Cardiac fibroblast (primary cell): ENCODE data around the gene SEMA4B.

Experiments
- DNase-seq, 2 donors: peaks; one replicate each; pipeline versions ENCODE4 v3.0.0 to v3.0.0-alpha.2; 2010; ENCODE audit warnings: low read depth in 2 of 2
- H3K4me3 ChIP-seq, 2 donors: replicated peaks in 1 of 2; 1 replicate in 1 of 2; 2 replicates in 1 of 2; pipeline ENCODE4 v1.5.1; 2011; ENCODE audit warnings: low read depth in 2 of 2, low read length in 2 of 2, mild to moderate bottlenecking in 2 of 2, moderate library complexity in 1 of 2
- TF ChIP-seq, protein P1 (sequence below): IDR thresholded peaks from one replicate; pipeline ENCODE4 v1.5.1; 2011; ENCODE audit warnings: low read depth, mild to moderate bottlenecking, low read length, inconsistent platforms

Gene SEMA4B

DNA sequence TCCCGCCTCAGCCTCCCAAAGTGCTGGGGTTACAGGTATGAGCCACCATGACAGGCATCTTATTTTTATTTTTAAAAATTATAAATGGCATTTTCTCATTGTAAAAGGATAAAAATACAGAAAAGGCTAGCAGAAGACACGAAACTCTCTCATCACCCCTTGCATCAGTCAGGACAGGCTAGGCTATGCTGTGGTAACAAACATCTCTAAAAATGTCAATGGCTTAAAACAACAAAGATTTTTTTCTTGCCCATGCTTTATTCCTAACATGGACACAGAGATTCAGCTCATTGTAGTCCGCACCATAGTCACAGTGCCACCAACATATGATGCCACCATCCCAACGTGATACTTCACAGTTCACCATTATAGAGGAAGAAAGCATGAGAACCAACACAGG, 34.0 kb upstream of the SEMA4B start:
- no peak overlapping the region for H3K4me3 ChIP-seq
- no peak for DNase-seq
- TF ChIP-seq, protein P1, sequence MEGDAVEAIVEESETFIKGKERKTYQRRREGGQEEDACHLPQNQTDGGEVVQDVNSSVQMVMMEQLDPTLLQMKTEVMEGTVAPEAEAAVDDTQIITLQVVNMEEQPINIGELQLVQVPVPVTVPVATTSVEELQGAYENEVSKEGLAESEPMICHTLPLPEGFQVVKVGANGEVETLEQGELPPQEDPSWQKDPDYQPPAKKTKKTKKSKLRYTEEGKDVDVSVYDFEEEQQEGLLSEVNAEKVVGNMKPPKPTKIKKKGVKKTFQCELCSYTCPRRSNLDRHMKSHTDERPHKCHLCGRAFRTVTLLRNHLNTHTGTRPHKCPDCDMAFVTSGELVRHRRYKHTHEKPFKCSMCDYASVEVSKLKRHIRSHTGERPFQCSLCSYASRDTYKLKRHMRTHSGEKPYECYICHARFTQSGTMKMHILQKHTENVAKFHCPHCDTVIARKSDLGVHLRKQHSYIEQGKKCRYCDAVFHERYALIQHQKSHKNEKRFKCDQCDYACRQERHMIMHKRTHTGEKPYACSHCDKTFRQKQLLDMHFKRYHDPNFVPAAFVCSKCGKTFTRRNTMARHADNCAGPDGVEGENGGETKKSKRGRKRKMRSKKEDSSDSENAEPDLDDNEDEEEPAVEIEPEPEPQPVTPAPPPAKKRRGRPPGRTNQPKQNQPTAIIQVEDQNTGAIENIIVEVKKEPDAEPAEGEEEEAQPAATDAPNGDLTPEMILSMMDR: no peak

GRCh38 chr15:90171623-90172022, 29.5 kb upstream of the SEMA4B start:
- no peak for DNase-seq
- TF ChIP-seq, protein P1: no peak
- no peak overlapping the region for H3K4me3 ChIP-seq

GRCh38 chr15:90173372-90173771, 27.8 kb upstream of the SEMA4B start:
- DNase-seq: no peak
- H3K4me3 ChIP-seq: no peak overlapping the region
- TF ChIP-seq, protein P1: no peak

GRCh38 chr15:90174140-90174875, 26.8 kb upstream of the SEMA4B start:
- TF ChIP-seq, protein P1: no peak
- H3K4me3 ChIP-seq: no peak overlapping the region
- peak; percentile 31 to 86 for DNase-seq

- no peak overlapping the region for H3K4me3 ChIP-seq
- TF ChIP-seq, protein P1: no peak
- no peak for DNase-seq
These were observed 24.1 kb upstream of the SEMA4B start for GRCh38 chr15:90177012-90177411.

DNA sequence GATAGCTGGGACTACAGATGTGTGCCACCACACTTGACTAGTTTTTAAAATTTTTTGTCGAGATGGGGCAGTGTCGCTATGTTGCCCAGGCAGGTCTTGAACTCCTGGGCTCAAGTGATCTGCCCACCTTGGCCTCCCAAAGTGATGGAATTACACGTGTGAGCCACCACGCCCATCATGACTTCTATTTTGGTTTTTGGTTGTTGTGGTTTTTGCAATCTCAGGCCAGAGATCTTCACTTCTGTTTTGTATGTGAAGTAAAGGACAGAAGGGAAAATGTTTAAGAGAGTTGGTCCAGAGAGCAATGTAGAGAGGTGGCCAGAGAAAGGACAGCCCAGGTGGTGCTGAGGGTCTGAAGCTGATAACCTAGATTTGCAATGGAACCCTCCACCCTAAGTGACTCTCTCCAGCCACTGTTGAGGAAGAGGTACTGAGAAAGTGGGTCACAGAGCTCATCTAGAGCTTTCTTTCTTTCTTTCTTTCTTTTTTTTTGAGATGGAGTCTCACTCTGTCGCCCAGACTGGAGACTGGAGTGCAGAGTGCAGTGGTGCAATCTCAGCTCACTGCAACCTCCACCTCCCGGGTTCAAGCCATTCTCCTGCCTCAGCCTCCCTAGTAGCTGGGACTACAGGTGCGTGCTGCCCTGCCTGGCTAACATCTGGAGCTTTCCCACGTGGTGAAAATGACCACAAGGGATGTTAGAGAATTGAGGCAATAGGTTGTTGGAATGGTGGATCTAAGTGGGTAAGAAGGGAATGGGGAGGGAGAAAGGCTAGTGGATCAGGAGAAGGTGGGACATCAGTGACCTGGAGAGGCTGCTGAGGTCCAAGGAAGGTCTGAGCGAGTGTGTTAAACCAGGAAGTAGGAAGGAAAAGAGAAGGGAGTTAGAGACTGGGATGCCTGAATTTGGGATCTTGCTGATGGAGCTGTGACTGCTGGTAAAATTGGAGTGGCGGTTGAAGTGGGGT, 22.4 kb upstream of the SEMA4B start:
- H3K4me3 ChIP-seq: no peak overlapping the region
- TF ChIP-seq, protein P1: no peak
- DNase-seq: no peak
